Liver (tissue), 9 donors: ENCODE results near the gene ADAMTS6. TPM values are rescaled to one million over a fixed set of nuclear protein-coding genes. Genes with fewer than 3 reads are reported as not detected.

Experiments
- DNase-seq: peaks from one replicate; pipeline ENCODE4 v3.0.0-alpha.2; 2017; ENCODE audit warnings: low spot score
- H3K27ac ChIP-seq, 2 donors: one replicate each; pipeline ENCODE4 v1.7.0; 2013; ENCODE audit warnings: inconsistent platforms in 2 of 2, low read length in 2 of 2, control low read depth in 1 of 2, low read depth in 1 of 2, mild to moderate bottlenecking in 1 of 2
- H3K27me3 ChIP-seq, 4 donors: one replicate each; pipeline versions ENCODE4 v1.6.1 to v1.7.0; 2013; ENCODE audit warnings: low read length in 3 of 4, inconsistent platforms in 1 of 4, mild to moderate bottlenecking in 1 of 4, moderate library complexity in 1 of 4; ENCODE audit not compliant: control insufficient read depth in 4 of 4, insufficient read depth in 4 of 4
- H3K36me3 ChIP-seq, 4 donors: one replicate each; pipeline versions ENCODE4 v1.6.1 to v1.7.0; 2013; ENCODE audit warnings: low read length in 3 of 4, mild to moderate bottlenecking in 3 of 4, low read depth in 1 of 4, moderate library complexity in 1 of 4; ENCODE audit not compliant: control insufficient read depth in 4 of 4, insufficient read depth in 3 of 4
- H3K4me1 ChIP-seq, 4 donors: one replicate each; pipeline versions ENCODE4 v1.6.1 to v1.7.0; 2013; ENCODE audit warnings: low read length in 3 of 4, mild to moderate bottlenecking in 3 of 4, moderate library complexity in 1 of 4; ENCODE audit not compliant: control insufficient read depth in 4 of 4, insufficient read depth in 4 of 4
- H3K4me3 ChIP-seq, 3 donors: one replicate each; pipeline versions ENCODE4 v1.6.1 to v1.7.0; 2013; ENCODE audit warnings: low read length in 3 of 3, control low read depth in 1 of 3, low read depth in 1 of 3, mild to moderate bottlenecking in 1 of 3
- H3K9ac ChIP-seq, 2 donors: one replicate each; pipeline ENCODE4 v1.7.0; 2013; ENCODE audit warnings: low read length in 2 of 2, mild to moderate bottlenecking in 2 of 2, moderate library complexity in 2 of 2, control low read depth in 1 of 2, low read depth in 1 of 2
- H3K9me3 ChIP-seq, 4 donors: one replicate each; pipeline versions ENCODE4 v1.6.1 to v1.7.0; 2013; ENCODE audit warnings: low read length in 3 of 4; ENCODE audit not compliant: control insufficient read depth in 4 of 4
- ATF3 ChIP-seq: IDR thresholded peaks from 2 replicates; pipeline ENCODE4 v1.6.1; 2016; ENCODE audit warnings: antibody characterized with exemption
- EGR1 ChIP-seq, 2 donors: IDR thresholded peaks; 2 replicates each; pipeline ENCODE4 v1.6.1; 2016 to 2018; ENCODE audit warnings: antibody characterized with exemption in 2 of 2, low read depth in 2 of 2
- FOXA1 ChIP-seq: IDR thresholded peaks from 2 replicates; pipeline ENCODE4 v1.6.1; 2016; ENCODE audit warnings: antibody characterized with exemption
- GABPA ChIP-seq, 2 donors: IDR thresholded peaks in 1 of 2; conservative IDR thresholded peaks in 1 of 2; 2 replicates each; pipeline ENCODE4 v1.6.1; 2016; ENCODE audit warnings: antibody characterized with exemption in 2 of 2, mild to moderate bottlenecking in 1 of 2, moderate library complexity in 1 of 2
- HNF4G ChIP-seq: IDR thresholded peaks from 2 replicates; pipeline ENCODE4 v1.6.1; 2016; ENCODE audit warnings: antibody characterized with exemption
- JUND ChIP-seq, 2 donors: IDR thresholded peaks; 2 replicates each; pipeline ENCODE4 v1.6.1; 2016; ENCODE audit warnings: antibody characterized with exemption in 2 of 2
- NR2F2 ChIP-seq: IDR thresholded peaks from 2 replicates; pipeline ENCODE4 v1.6.1; 2016; ENCODE audit warnings: antibody characterized with exemption
- RXRA ChIP-seq, 2 donors: IDR thresholded peaks; 2 replicates each; pipeline ENCODE4 v1.6.1; 2017 to 2018; ENCODE audit warnings: antibody characterized with exemption in 2 of 2, mild to moderate bottlenecking in 1 of 2
- SP1 ChIP-seq: IDR thresholded peaks from 2 replicates; pipeline ENCODE4 v1.6.1; 2018; ENCODE audit warnings: antibody characterized with exemption, mild to moderate bottlenecking
- TAF1 ChIP-seq: conservative IDR thresholded peaks from 2 replicates; pipeline ENCODE4 v1.6.1; 2016; ENCODE audit warnings: antibody characterized with exemption, mild to moderate bottlenecking
- YY1 ChIP-seq: IDR thresholded peaks from 2 replicates; pipeline ENCODE4 v1.6.1; 2016; ENCODE audit warnings: antibody characterized with exemption, mild to moderate bottlenecking
- ZBTB33 ChIP-seq: IDR thresholded peaks from 2 replicates; pipeline ENCODE4 v1.6.1; 2016; ENCODE audit warnings: antibody characterized with exemption
- whole genome bisulfite sequencing: extraction: QIAGEN DNeasy Blood & Tissue Kit; methylation state at CpG from one replicate; pipeline ENCODE4 v1.1.7; 2013; 5-methylcytosine and 5-hydroxymethylcytosine counted together
- polyA plus RNA-seq, 2 donors: library from polyadenylated mRNA; stranded (reverse) in 1 of 2; unstranded in 1 of 2; fragments of 200-250 nt in 1 of 2; fragments of >200 nt in 1 of 2; fragmentation: Nextera tagmentation in 1 of 2; extraction: Ambion mirVana in 1 of 2; gene quantifications; one replicate each; pipeline versions ENCODE4 v1.2.1 to v1.2.3, GENCODE V29; 2013 to 2015
- total RNA-seq, 2 donors: library from RNA; depleted of rRNA; stranded (reverse); fragments of >200 nt; gene quantifications; one replicate each; pipeline ENCODE4 v1.2.3, GENCODE V29; 2014
- TF ChIP-seq, protein P1 (sequence below): fragments of 150-350 bp; IDR thresholded peaks from 2 replicates; pipeline ENCODE4 v1.5.1; 2017; ENCODE audit warnings: improper control_type of control experiment, low read depth, low read length; ENCODE audit not compliant: missing input control
- donor health status: healthy.
- donor health status: healthy.
- donor health status: healthy.
- donor health status: healthy.
- donor health status: healthy.

The ADAMTS6 gene
- total and polyA plus RNA-seq, 4 donors = 0.06 to 2.0 (median 0.59) TPM

- no peaks in the 10 kb centered on the region for H3K9me3 ChIP-seq
- no peak for DNase-seq
- TF ChIP-seq, protein P1, sequence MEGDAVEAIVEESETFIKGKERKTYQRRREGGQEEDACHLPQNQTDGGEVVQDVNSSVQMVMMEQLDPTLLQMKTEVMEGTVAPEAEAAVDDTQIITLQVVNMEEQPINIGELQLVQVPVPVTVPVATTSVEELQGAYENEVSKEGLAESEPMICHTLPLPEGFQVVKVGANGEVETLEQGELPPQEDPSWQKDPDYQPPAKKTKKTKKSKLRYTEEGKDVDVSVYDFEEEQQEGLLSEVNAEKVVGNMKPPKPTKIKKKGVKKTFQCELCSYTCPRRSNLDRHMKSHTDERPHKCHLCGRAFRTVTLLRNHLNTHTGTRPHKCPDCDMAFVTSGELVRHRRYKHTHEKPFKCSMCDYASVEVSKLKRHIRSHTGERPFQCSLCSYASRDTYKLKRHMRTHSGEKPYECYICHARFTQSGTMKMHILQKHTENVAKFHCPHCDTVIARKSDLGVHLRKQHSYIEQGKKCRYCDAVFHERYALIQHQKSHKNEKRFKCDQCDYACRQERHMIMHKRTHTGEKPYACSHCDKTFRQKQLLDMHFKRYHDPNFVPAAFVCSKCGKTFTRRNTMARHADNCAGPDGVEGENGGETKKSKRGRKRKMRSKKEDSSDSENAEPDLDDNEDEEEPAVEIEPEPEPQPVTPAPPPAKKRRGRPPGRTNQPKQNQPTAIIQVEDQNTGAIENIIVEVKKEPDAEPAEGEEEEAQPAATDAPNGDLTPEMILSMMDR = no peak
- no peak for TF ChIP-seq RXRA (IDR thresholded peaks at IDR 0.05)
- no peak for TF ChIP-seq NR2F2
- no peak for TF ChIP-seq EGR1 (IDR thresholded peaks at IDR 0.05; ENCODE audit: low read depth in 2 of 2)
- no peak for TF ChIP-seq HNF4G
- no peak for TF ChIP-seq ATF3
- TF ChIP-seq JUND (IDR thresholded peaks at IDR 0.05) = no peak
- no peak for TF ChIP-seq GABPA (IDR thresholded peaks at IDR 0.05 in 1 of 2, conservative IDR thresholded peaks at IDR 0.05 in 1 of 2)
- no peak for TF ChIP-seq SP1
- no peak for TF ChIP-seq ZBTB33
- TF ChIP-seq TAF1 = no peak
- no peak for TF ChIP-seq FOXA1
- no peak for TF ChIP-seq YY1
- H3K9ac ChIP-seq = no peak overlapping the region
- H3K27me3 ChIP-seq = no peaks in the 10 kb centered on the region
- no peak overlapping the region for H3K4me3 ChIP-seq
- H3K36me3 ChIP-seq = no peaks in the 10 kb centered on the region
- no peaks in the 10 kb centered on the region for H3K4me1 ChIP-seq
- H3K27ac ChIP-seq = no peak overlapping the region
- 75% methylated on average over 4 of the region's 4 CpGs for WGBS
These were observed 310.1 kb downstream of the ADAMTS6 start for GRCh38 chr5:65171645-65172044.

GRCh38 chr5:65163698-65164097 lies 318.0 kb downstream of the ADAMTS6 start:
- H3K4me3 ChIP-seq = no peak overlapping the region
- DNase-seq = no peak
- H3K9me3 ChIP-seq = no peaks in the 10 kb centered on the region
- no peak overlapping the region for H3K9ac ChIP-seq
- TF ChIP-seq YY1 (no peak), NR2F2 (no peak), ATF3 (no peak), EGR1 (IDR thresholded peaks at IDR 0.05; ENCODE audit: low read depth in 2 of 2) (no peak), ZBTB33 (no peak)
- no peak overlapping the region for H3K27ac ChIP-seq
- no peaks in the 10 kb centered on the region for H3K27me3 ChIP-seq
- no peaks in the 10 kb centered on the region for H3K4me1 ChIP-seq
- no peaks in the 10 kb centered on the region for H3K36me3 ChIP-seq
- 89% methylated on average over 10 of the region's 10 CpGs for WGBS
